Measurements from ENCODE around the gene PI3.
"Not testable (repeated sequence)": the region's sequence is repeated elsewhere in the genome, so short reads cannot be mapped to it uniquely, and the experiment has no call there.

The PI3 gene

GRCh38 chr20:45174434-45175364, at the start of gene PI3:
TSS of gene PI3 (plus strand) at chr20:45174902. CDS start at chr20:45174923, 21 bp downstream.
- no peak for DNase-seq

- no peak for DNase-seq
Measured at GRCh38 chr20:45128099-45128498, 46.6 kb upstream of the PI3 start.

GRCh38 chr20:45136911-45137310, 37.8 kb upstream of the PI3 start:
- no peak for DNase-seq

- DNase-seq: peak; percentile 27
Measured at GRCh38 chr20:45138561-45139300, 36.0 kb upstream of the PI3 start.

- not testable (repeated sequence) for DNase-seq
Measured at GRCh38 chr20:45139733-45140375, 34.8 kb upstream of the PI3 start.

- no peak for DNase-seq
Measured at GRCh38 chr20:45140836-45141235, 33.9 kb upstream of the PI3 start.

GRCh38 chr20:45149062-45149461, 25.6 kb upstream of the PI3 start:
- DNase-seq: no peak

- no peak for DNase-seq
Measured at GRCh38 chr20:45152405-45152804, 22.3 kb upstream of the PI3 start.

GRCh38 chr20:45153147-45153546, 21.6 kb upstream of the PI3 start:
- DNase-seq: no peak

GRCh38 chr20:45153752-45154151, 20.9 kb upstream of the PI3 start:
- DNase-seq: peak; percentile 15

GRCh38 chr20:45154183-45154582, 20.5 kb upstream of the PI3 start:
- DNase-seq: no peak

- not testable (repeated sequence) for DNase-seq
Measured at GRCh38 chr20:45154794-45155193, 19.9 kb upstream of the PI3 start.

GRCh38 chr20:45156713-45157112, 18.0 kb upstream of the PI3 start:
- DNase-seq: no peak

GRCh38 chr20:45157962-45158361, 16.7 kb upstream of the PI3 start:
- DNase-seq: no peak

- no peak for DNase-seq
Measured at GRCh38 chr20:45163083-45163803, 11.5 kb upstream of the PI3 start.

- DNase-seq: no peak
Measured at GRCh38 chr20:45164906-45165305, 9.8 kb upstream of the PI3 start.

GRCh38 chr20:45173522-45173921, 1.2 kb upstream of the PI3 start:
- no peak for DNase-seq

- DNase-seq: no peak
Measured at GRCh38 chr20:45176526-45177267, 2.0 kb downstream of the PI3 start.

- DNase-seq: no peak
Measured at GRCh38 chr20:45179166-45179565, 4.5 kb downstream of the PI3 start.

GRCh38 chr20:45181639-45182038, 6.9 kb downstream of the PI3 start:
- no peak for DNase-seq

GRCh38 chr20:45183084-45183483, 8.4 kb downstream of the PI3 start:
- DNase-seq: no peak

GRCh38 chr20:45187693-45188092, 13.0 kb downstream of the PI3 start:
- no peak for DNase-seq

Data from CD4-positive, alpha-beta T cell treated with Interleukin-12 subunit alpha and Interleukin-12 subunit beta, for 1 hour (primary cell).